Right atrium auricular region (tissue), 2 donors: ENCODE results near the gene RAB23. TPM values are rescaled to one million over a fixed set of nuclear protein-coding genes. Genes with fewer than 3 reads are reported as not detected.

ENCODE experiments used
- DNase-seq: peaks from one replicate; pipeline ENCODE4 v3.0.0-alpha.2; 2019; ENCODE audit warnings: low spot score
- H3K27ac ChIP-seq, 2 donors: fragments of 200-600 bp; sonication (generic); 1 replicate in 1 of 2; 2 replicates in 1 of 2; pipeline ENCODE4 v1.5.1; 2016 to 2019
- H3K27me3 ChIP-seq, 2 donors: fragments of 200-600 bp; sonication (generic); one replicate each; pipeline versions ENCODE4 v1.5.1 to v1.6.0; 2017 to 2019
- H3K36me3 ChIP-seq: fragments of 200-600 bp; sonication (generic); one replicate; pipeline ENCODE4 v1.5.1; 2016
- H3K4me1 ChIP-seq, 2 donors: fragments of 200-600 bp; sonication (generic); one replicate each; pipeline versions ENCODE4 v1.5.1 to v1.6.0; 2017 to 2019
- H3K4me3 ChIP-seq, 2 donors: fragments of 200-600 bp; sonication (generic); 1 replicate in 1 of 2; 2 replicates in 1 of 2; pipeline ENCODE4 v1.5.1; 2017 to 2019; ENCODE audit warnings: mild to moderate bottlenecking in 1 of 2, moderate library complexity in 1 of 2
- H3K9me3 ChIP-seq, 2 donors: fragments of 200-600 bp; sonication (generic); one replicate each; pipeline ENCODE4 v1.5.1; 2019
- CTCF ChIP-seq, 2 donors: fragments of 200-600 bp; sonication (generic); IDR thresholded peaks; one replicate each; pipeline ENCODE4 v1.5.1; 2019; ENCODE audit warnings: antibody characterized with exemption in 2 of 2
- total RNA-seq, 2 donors: library from RNA; depleted of rRNA; stranded (reverse); fragments of >200 nt; gene quantifications; one replicate each; pipeline ENCODE4 v1.1.0, GENCODE V29; 2016

Gene RAB23
- total RNA-seq, 2 donors from 2014 or later = 8.6 to 10.0 TPM

DNA sequence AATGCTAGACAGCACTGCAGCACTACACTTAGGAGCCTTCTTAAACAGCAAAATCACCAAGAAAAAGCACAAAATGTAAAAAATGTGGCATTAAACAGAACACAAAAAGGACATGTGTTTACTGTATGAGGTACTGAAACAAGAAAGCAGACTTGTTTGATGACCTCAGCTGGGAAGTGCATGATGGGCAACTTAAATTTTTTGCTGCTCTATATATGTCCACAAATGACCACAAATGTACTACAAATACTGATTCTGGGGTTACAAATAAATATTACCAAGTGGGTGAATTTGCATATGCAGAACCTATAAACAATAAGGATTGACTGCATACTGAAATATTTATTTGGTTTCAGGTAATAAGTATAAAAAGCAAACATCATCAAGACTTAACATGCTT, 13.1 kb downstream of the RAB23 start:
- H3K9me3 ChIP-seq = no peaks in the 10 kb centered on the region
- H3K4me1 ChIP-seq = no peaks in the 10 kb centered on the region
- H3K4me3 ChIP-seq = no peak overlapping the region
- H3K27me3 ChIP-seq = no peaks in the 10 kb centered on the region
- H3K36me3 ChIP-seq = no peaks in the 10 kb centered on the region
- no peak overlapping the region for H3K27ac ChIP-seq
- TF ChIP-seq CTCF (IDR thresholded peaks at IDR 0.05) = no peak
- no peak for DNase-seq

DNA sequence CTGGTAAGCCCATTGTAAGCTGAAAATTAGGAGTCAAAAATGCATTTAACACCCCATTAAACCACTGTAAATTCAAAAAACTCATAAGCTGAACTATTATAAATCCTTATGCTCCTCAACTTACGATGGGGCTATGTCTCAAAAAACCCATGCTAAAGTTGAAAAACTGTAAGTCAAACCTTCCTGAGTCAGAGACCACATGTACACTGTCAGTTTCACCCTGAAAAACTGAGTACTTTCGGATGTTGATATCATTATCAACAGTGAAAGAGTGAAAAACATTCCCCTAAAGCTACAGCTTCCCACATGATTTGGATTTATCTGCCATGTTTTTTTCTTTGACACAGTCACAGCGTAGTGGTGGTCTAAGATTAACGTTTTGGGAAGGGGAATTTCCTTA, 14.2 kb downstream of the RAB23 start:
- H3K36me3 ChIP-seq = no peaks in the 10 kb centered on the region
- H3K27me3 ChIP-seq = no peaks in the 10 kb centered on the region
- DNase-seq = no peak
- TF ChIP-seq CTCF (IDR thresholded peaks at IDR 0.05) = no peak
- no peak overlapping the region for H3K4me3 ChIP-seq
- no peaks in the 10 kb centered on the region for H3K4me1 ChIP-seq
- no peak overlapping the region for H3K27ac ChIP-seq
- no peaks in the 10 kb centered on the region for H3K9me3 ChIP-seq

- Histone ChIP-seq H3K9me3 (no peaks in the 10 kb centered on the region), H3K4me3 (no peak overlapping the region), H3K27ac (no peak overlapping the region), H3K27me3 (no peaks in the 10 kb centered on the region), H3K4me1 (no peaks in the 10 kb centered on the region), H3K36me3 (no peaks in the 10 kb centered on the region)
- no peak for DNase-seq
- TF ChIP-seq CTCF (IDR thresholded peaks at IDR 0.05) = no peak
These were observed 15.0 kb downstream of the RAB23 start for GRCh38 chr6:57207141-57207540.

DNA sequence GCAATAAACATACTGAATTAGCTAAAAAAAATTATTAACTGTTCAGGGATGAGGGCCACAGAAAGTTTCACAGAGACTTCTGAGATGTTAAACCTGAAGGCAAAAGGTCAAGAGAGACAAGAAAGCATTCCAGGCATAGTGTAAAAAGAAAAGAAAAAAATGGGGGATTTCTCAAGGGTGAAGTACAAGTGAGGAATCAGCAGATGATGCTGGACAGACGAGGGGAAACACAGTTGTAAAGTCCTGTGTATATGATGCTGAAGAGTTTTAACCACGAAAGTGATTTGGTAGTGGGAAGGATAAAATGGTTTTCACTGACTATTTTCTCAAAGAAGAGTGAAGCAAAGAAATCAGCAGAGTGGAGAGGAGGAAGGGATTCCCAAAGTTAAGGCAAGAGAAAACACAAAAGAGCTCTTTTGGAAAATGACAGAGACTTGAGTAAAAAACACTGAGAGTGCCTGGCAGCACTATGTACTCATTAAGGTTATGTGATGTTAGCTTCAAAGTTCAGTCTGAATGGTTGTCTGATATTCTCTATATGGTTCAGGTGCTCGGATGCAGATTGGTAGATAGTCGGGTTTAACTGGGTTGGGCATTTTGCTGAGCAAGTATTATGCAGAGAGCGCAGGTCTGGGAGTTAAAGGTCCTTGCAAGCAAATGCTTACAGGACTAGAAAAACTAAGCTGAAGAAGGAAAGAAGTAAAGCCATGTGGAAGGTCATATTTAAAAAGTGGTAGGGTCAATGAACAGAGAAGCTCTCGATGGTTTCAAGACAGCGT, 16.4 kb downstream of the RAB23 start:
- H3K4me1 ChIP-seq = no peaks in the 10 kb centered on the region
- no peaks in the 10 kb centered on the region for H3K36me3 ChIP-seq
- no peaks in the 10 kb centered on the region for H3K27me3 ChIP-seq
- no peak for TF ChIP-seq CTCF (IDR thresholded peaks at IDR 0.05)
- no peak overlapping the region for H3K27ac ChIP-seq
- no peak overlapping the region for H3K4me3 ChIP-seq
- no peaks in the 10 kb centered on the region for H3K9me3 ChIP-seq
- no peak for DNase-seq

- Histone ChIP-seq H3K9me3 (no peaks in the 10 kb centered on the region), H3K36me3 (no peaks in the 10 kb centered on the region), H3K4me3 (no peak overlapping the region), H3K27ac (no peak overlapping the region), H3K4me1 (peaks cover 0 to 6% of the 10 kb centered on the region in 2 donors), H3K27me3 (no peaks in the 10 kb centered on the region)
- DNase-seq = no peak
- TF ChIP-seq CTCF (IDR thresholded peaks at IDR 0.05) = no peak
These were observed 20.4 kb downstream of the RAB23 start for GRCh38 chr6:57201718-57202117.
